Activated CD4-positive, alpha-beta T cell treated with anti-CD3 and anti-CD28 coated beads for 36 hours (primary cell): ENCODE data around the gene CPSF7. TPM values are rescaled to one million over a fixed set of nuclear protein-coding genes. Genes with fewer than 3 reads are reported as not detected.
A peak's percentile ranks its signal among the peaks of the same experiment; 100 is the strongest.
"Not testable (repeated sequence)": the region's sequence is repeated elsewhere in the genome, so short reads cannot be mapped to it uniquely, and the experiment has no call there.

Source experiments
- ATAC-seq: fragments of 200-7000 bp; cut with Tn5 transposase; one replicate; pipeline ENCODE4 v1.10.0; 2021; ENCODE audit warnings: mild to moderate bottlenecking, moderate library complexity
- CTCF ChIA-PET: fragments of 350-600 bp; sonication (Branson Sonifier 250); formaldehyde crosslinking; loops from one replicate; lab custom pipeline; 2021; ENCODE audit warnings: antibody characterized with exemption; lab: Charles Lee
- POLR2A ChIA-PET: fragments of 350-600 bp; sonication (Branson Sonifier 250); formaldehyde crosslinking; loops from one replicate; lab custom pipeline; 2021; ENCODE audit warnings: antibody characterized with exemption, inconsistent platforms; lab: Charles Lee
- DNase-seq: peaks from one replicate; pipeline ENCODE4 v3.0.0-alpha.2; 2020
- H3K27ac Mint-ChIP-seq: one replicate; pipeline ENCODE4 v1.8.0; 2021; ENCODE audit warnings: mixed read lengths
- H3K27me3 Mint-ChIP-seq: one replicate; pipeline ENCODE4 v1.8.0; 2021; ENCODE audit warnings: mixed read lengths
- H3K36me3 Mint-ChIP-seq: one replicate; pipeline ENCODE4 v1.8.0; 2021; ENCODE audit warnings: low read depth, mixed read lengths
- H3K4me1 Mint-ChIP-seq: one replicate; pipeline ENCODE4 v1.8.0; 2021; ENCODE audit warnings: mixed read lengths
- H3K4me3 Mint-ChIP-seq: one replicate; pipeline ENCODE4 v1.8.0; 2021; ENCODE audit warnings: mild to moderate bottlenecking, moderate library complexity, mixed read lengths
- H3K9me3 Mint-ChIP-seq: one replicate; pipeline ENCODE4 v1.8.0; 2021; ENCODE audit warnings: low read depth, mixed read lengths
- intact Hi-C, 2 experiments: fragments of 100-400 bp; cut with DNase I in 1 of 2; cut with micrococcal nuclease in 1 of 2; formaldehyde crosslinking; loops; one replicate each; pipeline versions ENCODE4 v1.14.2 to v1.15.1; 2022 to 2024; cut with DNase I, micrococcal nuclease
- total RNA-seq, 2 experiments: library from RNA; stranded (reverse); gene quantifications; one replicate each; pipeline ENCODE4 v1.2.3, GENCODE V29; 2021

The CPSF7 gene
- total RNA-seq, 2 experiments from 2014 or later = 108 to 179 TPM

DNA sequence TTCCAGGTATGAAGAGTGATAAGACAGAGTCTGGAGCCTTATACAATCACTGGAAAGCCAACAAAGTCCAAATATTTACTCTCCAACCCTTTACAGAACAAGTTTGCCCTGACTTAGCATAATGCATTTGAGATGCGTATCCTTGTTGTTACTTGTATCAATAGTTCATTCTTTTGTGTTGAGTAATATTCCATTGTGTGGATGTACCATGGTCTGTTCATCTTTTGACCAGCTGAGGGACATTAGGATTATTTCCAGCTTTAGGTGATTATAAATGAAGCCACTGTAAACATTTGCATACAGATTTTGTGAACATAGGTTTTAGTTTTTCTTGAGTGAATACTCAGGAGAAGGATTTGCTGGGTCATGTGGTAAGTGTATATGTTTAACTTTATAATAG, 9.8 kb upstream of the CPSF7 start:
- POLR2A ChIA-PET = no interaction called here

DNA sequence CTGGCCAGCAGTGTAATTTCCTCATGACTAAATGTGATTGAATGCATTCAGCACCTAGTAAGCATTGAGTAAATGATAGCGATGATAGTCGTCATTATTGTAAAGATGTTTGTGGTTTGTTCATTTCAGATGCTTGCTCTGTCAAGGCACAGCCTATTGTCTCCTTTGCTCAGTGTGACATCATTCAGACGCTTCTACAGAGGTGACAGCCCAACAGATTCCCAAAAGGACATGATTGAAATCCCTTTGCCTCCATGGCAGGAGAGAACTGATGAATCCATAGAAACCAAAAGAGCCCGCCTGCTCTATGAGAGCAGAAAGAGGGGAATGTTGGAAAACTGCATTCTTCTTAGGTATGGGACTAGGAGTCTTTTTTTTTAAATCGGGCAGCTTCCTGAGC, 7.7 kb upstream of the CPSF7 start:
- ChIA-PET CTCF (interaction anchor here (1.2 kb wide), 1 partner anchor 84 kb away, joined by 4 read pairs; no protein-coding TSS in a partner anchor), POLR2A (no interaction called here)
- ATAC-seq (no peak), DNase-seq (no peak)
- Mint-ChIP-seq H3K36me3 (peaks cover 54% of the 10 kb centered on the region), H3K4me1 (peaks cover 34% of the 10 kb centered on the region), H3K9me3 (no peaks in the 10 kb centered on the region), H3K4me3 (no peak overlapping the region), H3K27ac (no peak overlapping the region), H3K27me3 (no peaks in the 10 kb centered on the region)
- intact Hi-C loops = no loop called here

More for the DNA sequence above, 9.8 kb upstream of the CPSF7 start:
- peaks cover 24% of the 10 kb centered on the region for H3K4me1 Mint-ChIP-seq
- no peak overlapping the region for H3K27ac Mint-ChIP-seq
- H3K4me3 Mint-ChIP-seq = no peak overlapping the region
- DNase-seq (no peak), ATAC-seq (no peak)
- H3K9me3 Mint-ChIP-seq = no peaks in the 10 kb centered on the region
- H3K27me3 Mint-ChIP-seq = no peaks in the 10 kb centered on the region
- intact Hi-C loops = no loop called here
- CTCF ChIA-PET = interaction anchor here (0.5 to 3.8 kb wide), 3 partner anchors 9 to 77 kb away, joined by 3 to 14 read pairs (median 6); partner anchors contain the start of genes CPSF7 and SDHAF2
- peaks cover 56% of the 10 kb centered on the region for H3K36me3 Mint-ChIP-seq

DNA sequence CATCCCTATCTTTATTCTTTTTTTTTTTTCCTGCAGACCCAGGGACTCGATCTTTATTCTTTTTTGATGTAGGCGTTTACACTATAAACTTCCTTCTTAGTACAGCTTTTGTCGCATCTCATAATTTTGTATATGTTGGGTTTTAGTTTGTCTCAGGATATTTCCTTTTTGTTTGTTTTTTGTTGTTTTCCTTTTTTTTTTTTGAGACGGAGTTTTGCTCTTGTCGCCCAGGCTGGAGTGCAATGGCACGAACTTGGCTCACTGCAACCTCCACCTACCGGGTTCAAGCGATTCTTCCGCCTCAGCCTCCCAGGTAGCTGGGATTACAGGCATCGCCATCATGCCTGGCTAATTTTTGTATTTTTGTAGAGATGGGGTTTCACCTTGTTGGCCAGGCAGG, 1.1 kb upstream of the CPSF7 start:
- CTCF ChIA-PET = interaction anchor here (1.0 to 5.4 kb wide), 5 partner anchors 8 to 136 kb away, joined by 6 to 31 read pairs (median 12); partner anchors contain the start of genes DDB1, TKFC and VWCE
- H3K9me3 Mint-ChIP-seq, DNase-seq, ATAC-seq, H3K27me3 Mint-ChIP-seq: not testable (repeated sequence)
- peak overlapping the region; percentile 96 for H3K27ac Mint-ChIP-seq
- POLR2A ChIA-PET = interaction anchor here (0.7 kb wide), 1 partner anchor 84 kb away, joined by 3 read pairs; no protein-coding TSS in a partner anchor
- H3K4me3 Mint-ChIP-seq = peak overlapping the region; percentile 92
- peaks cover 59% of the 10 kb centered on the region for H3K4me1 Mint-ChIP-seq
- intact Hi-C loops = loop anchor here (1.0 to 2.0 kb wide), 4 partner anchors 69 to 589 kb away; partner anchors contain the start of genes CCDC86 (in 1 of the 2), LRRC10B (in 1 of the 2), SYT7 (in 1 of the 2) and TMEM138 (in 1 of the 2)
- H3K36me3 Mint-ChIP-seq = peaks cover 51% of the 10 kb centered on the region

DNA sequence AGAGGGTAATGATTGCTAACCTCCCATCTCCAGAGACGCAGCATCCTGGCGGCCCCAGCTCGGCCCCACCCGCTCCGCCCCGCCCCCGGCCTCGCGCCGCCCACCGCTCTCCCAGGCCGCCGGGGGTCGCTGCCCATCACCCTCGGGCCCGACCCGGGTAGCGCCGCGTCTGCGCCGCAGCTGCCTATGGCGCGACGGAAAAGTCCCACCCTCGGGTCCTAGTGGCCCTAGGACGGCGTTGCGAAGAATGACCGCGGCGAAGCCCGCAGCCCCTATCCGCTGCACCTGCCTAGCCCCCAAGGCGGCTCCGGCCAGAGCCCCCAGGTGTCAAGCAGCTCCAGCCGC, 457 bp downstream of the CPSF7 start:
- Mint-ChIP-seq H3K36me3 (peaks cover 56% of the 10 kb centered on the region), H3K4me3 (peak overlapping the region; percentile 92), H3K27me3 (no peaks in the 10 kb centered on the region), H3K9me3 (no peaks in the 10 kb centered on the region), H3K4me1 (peaks cover 62% of the 10 kb centered on the region), H3K27ac (peak overlapping the region; percentile 97)
- intact Hi-C loops = loop anchor here (1.0 to 10.0 kb wide), 9 partner anchors 37 to 1762 kb away; partner anchors contain the start of genes PRPF19 (in 2 of the 2), DDB1 (in 1 of the 2), FEN1 (in 1 of the 2) and PATL1 (in 1 of the 2)
- DNase-seq (peak; percentile 80), ATAC-seq (peak; percentile 51)
- ChIA-PET CTCF (interaction anchor here (0.6 to 5.4 kb wide), 10 partner anchors 10 to 179 kb away, joined by 3 to 31 read pairs (median 4); partner anchors contain the start of genes DDB1, TKFC and TMEM216), POLR2A (interaction anchor here (0.6 to 2.3 kb wide), 8 partner anchors 18 to 1162 kb away, joined by 3 to 19 read pairs (median 3); partner anchors contain the start of genes CYB561A3, TMEM109, TMEM138 and TUT1)

DNA sequence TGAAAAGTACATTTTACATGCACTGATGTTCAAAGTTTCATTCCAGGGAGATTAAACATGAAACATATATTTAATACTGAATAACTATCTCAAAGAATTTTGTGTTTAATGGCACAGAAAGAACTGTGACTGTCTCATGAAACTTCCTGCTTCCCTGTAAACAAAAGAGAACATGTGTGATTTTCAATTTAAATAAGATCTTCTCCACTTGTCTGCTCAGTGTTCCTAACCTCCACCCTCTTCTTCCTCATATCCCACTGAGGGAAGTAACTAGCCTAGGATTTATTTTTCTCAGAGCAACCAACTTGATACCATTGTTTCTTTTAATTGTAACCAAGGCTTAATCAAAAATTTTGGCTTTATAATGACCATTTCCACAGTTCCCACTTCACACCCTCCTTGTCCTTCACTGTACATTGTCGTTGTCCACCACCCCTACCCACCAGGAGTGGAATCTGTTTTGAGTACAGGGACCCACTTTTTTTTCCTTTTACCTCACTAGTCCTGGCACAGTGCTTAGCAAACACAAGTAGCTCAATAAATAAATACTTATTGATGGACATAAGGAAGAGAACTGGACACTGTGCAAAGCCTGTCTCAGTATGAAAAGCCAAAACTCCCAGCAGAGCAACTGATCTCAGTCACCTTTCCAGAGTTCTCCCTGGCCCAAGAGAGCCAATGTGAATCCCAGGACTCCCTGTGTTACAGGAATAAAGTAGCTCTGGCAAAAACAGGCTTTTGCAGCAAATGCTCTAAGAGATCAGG, 4.2 kb downstream of the CPSF7 start:
- ATAC-seq (no peak), DNase-seq (no peak)
- ChIA-PET POLR2A (interaction anchor here (0.6 kb wide), 1 partner anchor 24 kb away, joined by 6 read pairs; no protein-coding TSS in a partner anchor), CTCF (interaction anchor here (0.6 to 3.3 kb wide), 4 partner anchors 10 to 195 kb away, joined by 3 to 16 read pairs (median 6); no protein-coding TSS in a partner anchor)
- Mint-ChIP-seq H3K27ac (peak overlapping the region; percentile 38), H3K4me1 (peaks cover 47% of the 10 kb centered on the region), H3K9me3 (no peaks in the 10 kb centered on the region), H3K4me3 (no peak overlapping the region), H3K27me3 (no peaks in the 10 kb centered on the region), H3K36me3 (peaks cover 67% of the 10 kb centered on the region)
- intact Hi-C loops = loop anchor here (5.0 to 10.0 kb wide), 2 partner anchors 521 to 1758 kb away; partner anchors contain the start of genes PATL1 (in 1 of the 2) and PRPF19 (in 1 of the 2)

DNA sequence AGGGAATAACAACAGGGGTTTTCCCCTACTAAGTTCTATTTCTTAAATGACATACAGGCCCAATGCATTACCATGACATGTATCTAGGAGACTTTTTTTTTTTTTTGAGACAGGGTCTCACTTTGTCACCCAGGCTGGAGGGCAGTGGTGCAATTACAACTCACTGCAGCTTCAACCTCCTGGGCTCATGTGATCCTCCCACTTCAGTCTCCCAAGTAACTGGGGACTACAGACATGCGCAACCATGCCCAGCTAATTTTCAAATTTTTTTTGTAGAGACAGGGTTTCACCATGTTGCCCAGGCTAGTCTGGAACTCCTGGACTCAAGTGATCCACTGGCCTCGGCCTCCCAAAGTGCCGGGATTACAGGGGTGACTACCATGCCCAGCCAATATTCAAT, 7.5 kb downstream of the CPSF7 start:
- Mint-ChIP-seq H3K27me3 (no peaks in the 10 kb centered on the region), H3K9me3 (no peaks in the 10 kb centered on the region), H3K36me3 (peaks cover 69% of the 10 kb centered on the region), H3K4me3 (no peak overlapping the region), H3K4me1 (peaks cover 57% of the 10 kb centered on the region), H3K27ac (no peak overlapping the region)
- DNase-seq (no peak), ATAC-seq (no peak)
- ChIA-PET POLR2A (no interaction called here), CTCF (interaction anchor here (0.6 to 0.9 kb wide), 3 partner anchors 9 to 29 kb away, joined by 3 read pairs; no protein-coding TSS in a partner anchor)
- intact Hi-C loops = loop anchor here in 1 of 2 experiments (10.0 kb wide), 1 partner anchor 517 kb away; the partner anchor contains the start of gene PRPF19

DNA sequence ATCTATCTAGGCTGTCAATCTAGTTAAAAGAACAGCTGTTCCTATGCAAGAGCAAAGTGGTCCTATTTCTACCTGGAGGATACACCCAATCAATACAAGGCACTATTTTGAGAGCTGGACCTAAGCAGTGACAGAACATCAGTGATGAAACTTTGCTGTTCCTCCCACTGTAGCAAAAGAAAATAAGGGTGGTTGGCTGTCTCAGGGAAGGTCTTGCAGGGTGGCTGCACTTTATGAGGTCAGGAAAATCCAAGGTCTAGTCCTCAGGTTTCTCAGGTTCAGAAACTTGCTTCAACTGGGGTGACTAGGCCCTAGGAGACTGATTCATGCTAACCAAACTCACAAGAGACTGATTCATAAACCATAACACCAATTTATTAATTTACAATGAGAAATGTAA, 11.6 kb downstream of the CPSF7 start:
- ChIA-PET CTCF (interaction anchor here (1.2 to 1.4 kb wide), 4 partner anchors 11 to 82 kb away, joined by 3 to 8 read pairs (median 4); no protein-coding TSS in a partner anchor), POLR2A (no interaction called here)
- Mint-ChIP-seq H3K4me3 (no peak overlapping the region), H3K36me3 (peaks cover 76% of the 10 kb centered on the region), H3K9me3 (no peaks in the 10 kb centered on the region), H3K4me1 (peaks cover 31% of the 10 kb centered on the region), H3K27ac (peak overlapping the region; percentile 20), H3K27me3 (no peaks in the 10 kb centered on the region)
- no peak for ATAC-seq
- DNase-seq = no peak
- intact Hi-C loops = no loop called here

DNA sequence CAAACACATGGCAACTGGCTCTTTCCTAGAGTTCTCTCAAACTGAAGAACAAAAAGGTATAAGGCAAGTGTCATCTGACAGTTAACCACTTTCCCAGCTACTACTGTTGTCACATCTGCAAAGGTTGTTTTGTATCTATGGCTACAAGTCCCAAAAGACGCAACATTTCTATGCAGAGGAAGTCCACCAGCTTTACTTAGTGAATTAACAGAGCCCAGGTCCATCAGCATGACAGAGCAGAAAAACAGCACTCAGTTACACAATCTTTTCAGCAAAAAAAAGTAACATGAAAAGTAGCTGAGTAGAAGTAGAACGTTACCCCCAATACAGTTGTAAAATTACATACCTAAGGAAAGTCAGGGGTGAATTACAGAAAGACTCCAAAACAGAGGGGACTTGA, 12.1 kb downstream of the CPSF7 start:
- DNase-seq (no peak), ATAC-seq (no peak)
- H3K27me3 Mint-ChIP-seq = no peaks in the 10 kb centered on the region
- no peaks in the 10 kb centered on the region for H3K9me3 Mint-ChIP-seq
- H3K4me1 Mint-ChIP-seq = peaks cover 30% of the 10 kb centered on the region
- ChIA-PET POLR2A (no interaction called here), CTCF (interaction anchor here (1.2 to 1.4 kb wide), 4 partner anchors 11 to 81 kb away, joined by 3 to 8 read pairs (median 4); no protein-coding TSS in a partner anchor)
- intact Hi-C loops = no loop called here
- H3K27ac Mint-ChIP-seq = peak overlapping the region; percentile 20
- no peak overlapping the region for H3K4me3 Mint-ChIP-seq
- peaks cover 77% of the 10 kb centered on the region for H3K36me3 Mint-ChIP-seq

DNA sequence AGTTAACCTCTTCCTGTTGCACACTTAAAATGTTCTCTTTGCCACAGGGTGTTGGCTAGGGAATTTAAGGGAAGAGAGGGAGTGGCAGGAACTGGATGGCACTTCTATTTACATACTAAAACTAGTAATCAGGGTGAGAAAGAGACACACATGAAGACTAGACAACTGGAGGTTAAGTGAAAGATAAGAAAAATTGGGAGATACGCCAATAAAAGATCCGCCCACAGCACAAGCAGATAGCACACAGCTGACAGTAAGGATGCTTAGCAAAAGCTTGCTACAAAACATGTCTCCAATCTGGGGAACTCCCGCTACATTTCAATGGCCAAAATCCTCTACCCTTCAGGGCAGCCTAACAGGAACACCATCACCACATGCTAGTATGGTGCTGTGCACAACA, 12.8 kb downstream of the CPSF7 start:
- peaks cover 72% of the 10 kb centered on the region for H3K36me3 Mint-ChIP-seq
- H3K4me3 Mint-ChIP-seq = no peak overlapping the region
- DNase-seq (no peak), ATAC-seq (no peak)
- peaks cover 26% of the 10 kb centered on the region for H3K4me1 Mint-ChIP-seq
- H3K27ac Mint-ChIP-seq = no peak overlapping the region
- intact Hi-C loops = no loop called here
- ChIA-PET POLR2A (no interaction called here), CTCF (interaction anchor here (1.2 kb wide), 1 partner anchor 12 kb away, joined by 4 read pairs; no protein-coding TSS in a partner anchor)
- H3K27me3 Mint-ChIP-seq = no peaks in the 10 kb centered on the region
- no peaks in the 10 kb centered on the region for H3K9me3 Mint-ChIP-seq

DNA sequence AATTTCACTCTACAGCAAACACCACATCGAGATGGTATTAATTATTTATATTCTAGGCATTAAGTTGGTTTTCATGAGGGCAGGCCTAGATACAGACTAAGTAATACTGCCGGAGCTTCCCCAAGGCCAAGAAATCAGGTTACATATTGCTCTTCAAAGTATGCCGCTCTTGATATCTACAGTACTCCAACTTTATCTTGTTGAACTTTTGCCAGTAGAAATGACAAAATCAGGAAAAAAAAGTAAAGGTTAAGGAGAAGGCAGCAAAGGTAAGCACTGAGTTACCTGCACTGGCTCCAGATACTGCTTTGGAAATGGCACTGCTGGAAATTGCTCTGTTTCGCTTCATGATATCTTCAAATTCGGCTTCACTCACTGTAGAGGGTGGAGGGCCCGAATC, 14.4 kb downstream of the CPSF7 start:
- Mint-ChIP-seq H3K27me3 (no peaks in the 10 kb centered on the region), H3K4me3 (no peak overlapping the region), H3K4me1 (peaks cover 26% of the 10 kb centered on the region), H3K36me3 (peaks cover 77% of the 10 kb centered on the region), H3K27ac (no peak overlapping the region), H3K9me3 (no peaks in the 10 kb centered on the region)
- DNase-seq = no peak
- ChIA-PET POLR2A (no interaction called here), CTCF (no interaction called here)
- intact Hi-C loops = no loop called here
- no peak for ATAC-seq

DNA sequence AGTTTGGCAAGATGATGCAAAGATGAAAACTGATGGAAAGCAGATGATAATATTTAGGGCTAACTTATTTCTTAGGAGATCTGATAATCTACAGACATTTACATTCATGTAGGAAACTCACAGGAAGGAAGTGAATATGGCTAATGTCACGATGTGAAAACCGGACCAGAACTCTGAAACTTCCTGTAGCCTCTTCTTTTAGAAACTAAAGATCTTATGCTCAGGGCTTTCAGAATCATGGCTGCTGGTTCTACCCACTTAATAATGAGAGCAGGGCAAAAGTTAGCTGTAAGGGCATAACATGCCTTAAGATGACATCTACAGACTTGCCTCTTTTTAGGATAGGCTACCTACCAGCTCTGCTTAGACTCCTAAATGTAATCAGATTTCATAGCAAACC, 15.2 kb downstream of the CPSF7 start:
- H3K4me3 Mint-ChIP-seq = no peak overlapping the region
- H3K4me1 Mint-ChIP-seq = peaks cover 22% of the 10 kb centered on the region
- DNase-seq = no peak
- H3K27ac Mint-ChIP-seq = peak overlapping the region; percentile 69
- no peak for ATAC-seq
- H3K36me3 Mint-ChIP-seq = peaks cover 75% of the 10 kb centered on the region
- ChIA-PET POLR2A (no interaction called here), CTCF (interaction anchor here (1.2 kb wide), 1 partner anchor 21 kb away, joined by 4 read pairs; no protein-coding TSS in a partner anchor)
- intact Hi-C loops = no loop called here
- no peaks in the 10 kb centered on the region for H3K27me3 Mint-ChIP-seq
- no peaks in the 10 kb centered on the region for H3K9me3 Mint-ChIP-seq
